Urinary bladder (tissue), 4 donors: Measurements from ENCODE around the gene BCAR1. TPM values are rescaled to one million over a fixed set of nuclear protein-coding genes. Genes with fewer than 3 reads are reported as not detected.

Experiments used
- DNase-seq: peaks from one replicate; pipeline ENCODE4 v3.0.0-alpha.2; 2015; ENCODE audit errors: extremely low spot score
- H3K27ac ChIP-seq: one replicate; pipeline ENCODE4 v1.5.1; 2013; ENCODE audit warnings: low read depth, mild to moderate bottlenecking, moderate library complexity
- H3K36me3 ChIP-seq: one replicate; pipeline ENCODE4 v1.6.1; 2013; ENCODE audit warnings: mild to moderate bottlenecking, moderate library complexity; ENCODE audit not compliant: insufficient read depth
- H3K4me1 ChIP-seq: one replicate; pipeline ENCODE4 v1.6.1; 2013; ENCODE audit warnings: mild to moderate bottlenecking, moderate library complexity; ENCODE audit not compliant: insufficient read depth
- H3K4me3 ChIP-seq: one replicate; pipeline ENCODE4 v1.5.1; 2013; ENCODE audit warnings: low read depth, low read length
- WGBS: extraction: QIAGEN DNeasy Blood & Tissue Kit; methylation state at CpG from one replicate; pipeline ENCODE4 v1.1.7; 2013; 5-methylcytosine and 5-hydroxymethylcytosine counted together
- polyA plus RNA-seq: library from polyadenylated mRNA; stranded (reverse); fragments of 200-250 nt; gene quantifications from one replicate; pipeline ENCODE4 v1.2.3, GENCODE V29; 2013
- small RNA-seq: library from RNA; depleted of rRNA; stranded (forward); fragments of <200 nt; gene quantifications from one replicate; pipeline ENCODE3, GENCODE V24; 2014
- total RNA-seq: library from RNA; depleted of rRNA; stranded (reverse); fragments of >200 nt; gene quantifications from one replicate; pipeline ENCODE4 v1.2.3, GENCODE V29; 2014
- donor health status: healthy with polysubstance abuse.
- donor health status: healthy.

BCAR1 gene
- total and polyA plus RNA-seq, 2 donors: 24.0 to 40.4 TPM

GRCh38 chr16:75195811-75196790 lies 55.3 kb downstream of the BCAR1 start:
- Histone ChIP-seq H3K36me3 (no peaks in the 10 kb centered on the region), H3K27ac (no peak overlapping the region), H3K4me1 (no peaks in the 10 kb centered on the region), H3K4me3 (no peak overlapping the region)
- DNase-seq: no peak
- WGBS: 86% methylated on average over 24 of the region's 24 CpGs

DNA sequence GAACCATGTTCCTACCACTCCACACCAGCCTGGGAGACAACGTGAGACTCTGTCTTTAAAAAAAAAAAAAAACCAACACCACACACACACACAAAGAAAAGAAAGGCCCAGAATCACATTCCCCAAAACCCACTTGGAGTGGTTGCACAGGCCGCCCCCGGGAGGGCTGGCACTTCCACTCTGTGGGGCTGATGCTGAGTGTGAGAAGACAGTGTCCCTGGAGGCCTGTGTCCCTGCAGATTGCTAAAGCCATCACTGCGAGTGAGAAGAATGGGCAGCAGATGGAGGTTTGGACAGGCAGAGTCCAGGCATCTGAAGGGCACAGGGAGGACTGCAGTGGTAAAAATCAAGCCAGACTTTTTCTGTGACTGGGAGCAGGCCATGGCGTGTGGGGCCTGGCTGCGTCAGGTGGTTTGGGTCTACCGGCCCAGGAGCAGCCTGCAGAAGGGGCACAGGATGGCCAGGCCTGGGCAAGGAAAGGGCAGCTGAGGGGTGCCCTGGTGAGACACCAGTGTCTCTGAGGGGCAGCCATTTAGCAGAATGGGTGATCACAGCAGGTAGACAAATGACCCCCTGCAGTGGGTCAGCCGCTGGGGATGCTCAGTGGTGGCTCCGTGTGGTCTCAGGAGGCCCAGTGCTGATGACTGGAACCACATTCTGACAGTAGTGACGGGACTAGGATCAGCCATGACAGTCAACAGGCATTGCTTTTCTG lies 57.5 kb downstream of the BCAR1 start:
- H3K36me3 ChIP-seq: no peaks in the 10 kb centered on the region
- no peak overlapping the region for H3K27ac ChIP-seq
- no peak overlapping the region for H3K4me3 ChIP-seq
- no peak for DNase-seq
- WGBS: 85% methylated on average over 10 of the region's 10 CpGs
- no peaks in the 10 kb centered on the region for H3K4me1 ChIP-seq

GRCh38 chr16:75193265-75193650 lies 58.2 kb downstream of the BCAR1 start:
- Histone ChIP-seq H3K4me3 (no peak overlapping the region), H3K4me1 (no peaks in the 10 kb centered on the region), H3K27ac (no peak overlapping the region), H3K36me3 (no peaks in the 10 kb centered on the region)
- WGBS: 83% methylated on average over 4 of the region's 4 CpGs
- DNase-seq: no peak

GRCh38 chr16:75192606-75193264 lies 58.7 kb downstream of the BCAR1 start:
- DNase-seq: no peak
- H3K36me3 ChIP-seq: no peaks in the 10 kb centered on the region
- 85% methylated on average over 21 of the region's 21 CpGs for WGBS
- H3K27ac ChIP-seq: no peak overlapping the region
- no peak overlapping the region for H3K4me3 ChIP-seq
- H3K4me1 ChIP-seq: no peaks in the 10 kb centered on the region

DNA sequence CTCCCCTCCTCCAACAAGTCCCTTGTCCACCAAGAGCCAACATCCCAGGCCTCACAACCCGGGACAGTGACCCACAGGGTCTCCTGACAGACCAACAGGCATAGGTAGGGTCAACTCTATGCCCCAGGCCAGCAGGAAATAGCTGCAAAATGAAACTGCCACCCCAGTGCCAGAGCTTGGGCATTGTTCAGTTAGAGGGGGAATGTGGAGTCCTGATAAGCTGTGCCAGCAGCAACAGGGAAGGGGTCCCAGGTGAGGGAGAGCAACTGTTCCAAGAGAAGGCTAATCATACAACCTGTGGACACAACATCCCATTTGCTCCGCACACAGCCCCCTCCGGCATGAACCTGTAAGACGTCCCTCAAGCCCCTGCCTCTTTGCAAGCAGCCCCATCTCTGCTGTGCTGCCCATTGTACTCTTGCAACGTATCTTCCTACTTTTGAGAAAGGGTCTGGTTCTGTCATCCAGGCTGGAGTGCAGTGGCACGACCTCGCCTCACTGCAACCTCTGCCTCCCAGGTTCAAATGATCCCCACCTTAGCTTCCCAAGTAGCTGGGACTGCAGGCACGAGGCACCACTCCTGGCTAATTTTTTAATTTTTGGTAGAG lies 61.7 kb downstream of the BCAR1 start:
- Histone ChIP-seq H3K4me3 (no peak overlapping the region), H3K36me3 (no peaks in the 10 kb centered on the region), H3K4me1 (no peaks in the 10 kb centered on the region), H3K27ac (no peak overlapping the region)
- WGBS: 86% methylated on average over 8 of the region's 8 CpGs
- DNase-seq: no peak

- DNase-seq: no peak
Measured at GRCh38 chr16:75188832-75189477, 62.5 kb downstream of the BCAR1 start.

DNA sequence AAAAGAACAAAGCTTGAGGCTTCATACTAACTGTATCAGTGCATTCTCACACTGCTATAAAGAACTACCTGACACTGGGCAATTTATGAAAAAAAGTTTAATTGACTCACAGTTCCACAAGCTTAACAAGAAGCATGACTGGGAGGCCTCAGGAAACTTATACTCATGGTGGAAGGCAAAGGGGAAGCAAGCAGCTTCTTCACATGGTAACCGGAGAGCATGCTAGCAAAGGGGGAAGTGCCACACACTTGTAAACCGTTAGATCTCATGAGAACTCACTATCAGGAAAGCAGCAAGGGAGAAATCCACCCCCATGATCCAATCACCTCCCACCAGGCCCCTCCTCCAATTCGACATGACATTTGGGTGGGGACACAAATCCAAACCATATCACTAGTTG lies 69.8 kb downstream of the BCAR1 start:
- Histone ChIP-seq H3K27ac (no peak overlapping the region), H3K4me1 (no peaks in the 10 kb centered on the region), H3K4me3 (no peak overlapping the region), H3K36me3 (no peaks in the 10 kb centered on the region)
- 31% methylated on average over 3 of the region's 3 CpGs for WGBS
- DNase-seq: no peak

More at GRCh38 chr16:75188832-75189477, 62.5 kb downstream of the BCAR1 start:
- WGBS: 75% methylated on average over 14 of the region's 14 CpGs
- Histone ChIP-seq H3K27ac (no peak overlapping the region), H3K4me3 (no peak overlapping the region), H3K36me3 (no peaks in the 10 kb centered on the region), H3K4me1 (no peaks in the 10 kb centered on the region)

- DNase-seq: no peak
- Histone ChIP-seq H3K4me3 (no peak overlapping the region), H3K4me1 (no peaks in the 10 kb centered on the region), H3K27ac (no peak overlapping the region), H3K36me3 (no peaks in the 10 kb centered on the region)
- WGBS: 93% methylated on average over 6 of the region's 6 CpGs
Measured at GRCh38 chr16:75179208-75179607, 72.2 kb downstream of the BCAR1 start.

Small RNAs within 50 kb of the gene (small RNA-seq; reads per million reads assigned to genes)
- not detected for gene RNU6-758P

Other genes with a start within 250 kb of the BCAR1 start
- gene LDHD, start 134.8 kb downstream of the BCAR1 start, total RNA-seq: 1.5 TPM
- 4.6 TPM for gene LDHD, start 134.8 kb downstream of the BCAR1 start, polyA plus RNA-seq
- 34.0 TPM for gene ZFP1, start 103.1 kb downstream of the BCAR1 start, total RNA-seq
- 10.6 TPM for gene ZFP1, start 103.1 kb downstream of the BCAR1 start, polyA plus RNA-seq
- not detected for gene CTRB2, start 44.5 kb downstream of the BCAR1 start, total RNA-seq
- gene CTRB2, start 44.5 kb downstream of the BCAR1 start, polyA plus RNA-seq: 2.6 TPM
- gene CTRB1, start 32.6 kb downstream of the BCAR1 start, total RNA-seq: not detected
- gene CTRB1, start 32.6 kb downstream of the BCAR1 start, polyA plus RNA-seq: 1.6 TPM
- 78.8 TPM for gene CFDP1, start 181.9 kb upstream of the BCAR1 start, total RNA-seq
- 71.0 TPM for gene CFDP1, start 181.9 kb upstream of the BCAR1 start, polyA plus RNA-seq
- 46.7 TPM for gene TMEM170A, start 213.1 kb upstream of the BCAR1 start, total RNA-seq
- 7.2 TPM for gene TMEM170A, start 213.1 kb upstream of the BCAR1 start, polyA plus RNA-seq
- gene CHST6, start 243.8 kb upstream of the BCAR1 start, total RNA-seq: 1.7 TPM
- gene CHST6, start 243.8 kb upstream of the BCAR1 start, polyA plus RNA-seq: 0.15 TPM